A549 (cell line): ENCODE data around the gene PACS2.

ENCODE experiments used
- CTCF ChIP-seq: fragments of >200 bp; sonication (Bioruptor Twin); formaldehyde crosslinking; IDR thresholded peaks from 3 replicates; pipeline ENCODE4 v1.5.1; 2016
- E2F6 ChIP-seq: IDR thresholded peaks from 2 replicates; pipeline ENCODE4 v1.6.1; 2012; ENCODE audit warnings: low read depth, borderline replicate concordance
- ELK1 ChIP-seq: fragments of 150-350 bp; IDR thresholded peaks from 2 replicates; pipeline ENCODE4 v1.6.1; 2014; ENCODE audit warnings: low read depth, mild to moderate bottlenecking, low read length
- POLR2A ChIP-seq: IDR thresholded peaks from 2 replicates; pipeline ENCODE4 v1.6.1; 2012; ENCODE audit warnings: mild to moderate bottlenecking, low read length
- TP53 ChIP-seq: fragments of 250-450 bp; sonication (Bioruptor Pico); IDR thresholded peaks from 2 replicates; pipeline ENCODE4 v1.5.0; 2021; ENCODE audit warnings: mild to moderate bottlenecking, moderate library complexity

GRCh38 chr14:105400016-105400415, 85.5 kb downstream of the PACS2 start:
- TF ChIP-seq E2F6 = no peak
- no peak for TF ChIP-seq CTCF
- no peak for TF ChIP-seq ELK1
- no peak for TF ChIP-seq POLR2A
- no peak for TF ChIP-seq TP53 (CRISPR knock-in tag)
